HG02973 (cell line): Measurements from ENCODE around the gene SECISBP2L.

Experiments used
- ATAC-seq: cut with Tn5 transposase; IDR thresholded peaks from one replicate; pipeline ENCODE4 v1.9.1; 2021; ENCODE audit warnings: moderate library complexity; ENCODE audit not compliant: unreplicated experiment

The SECISBP2L gene

DNA sequence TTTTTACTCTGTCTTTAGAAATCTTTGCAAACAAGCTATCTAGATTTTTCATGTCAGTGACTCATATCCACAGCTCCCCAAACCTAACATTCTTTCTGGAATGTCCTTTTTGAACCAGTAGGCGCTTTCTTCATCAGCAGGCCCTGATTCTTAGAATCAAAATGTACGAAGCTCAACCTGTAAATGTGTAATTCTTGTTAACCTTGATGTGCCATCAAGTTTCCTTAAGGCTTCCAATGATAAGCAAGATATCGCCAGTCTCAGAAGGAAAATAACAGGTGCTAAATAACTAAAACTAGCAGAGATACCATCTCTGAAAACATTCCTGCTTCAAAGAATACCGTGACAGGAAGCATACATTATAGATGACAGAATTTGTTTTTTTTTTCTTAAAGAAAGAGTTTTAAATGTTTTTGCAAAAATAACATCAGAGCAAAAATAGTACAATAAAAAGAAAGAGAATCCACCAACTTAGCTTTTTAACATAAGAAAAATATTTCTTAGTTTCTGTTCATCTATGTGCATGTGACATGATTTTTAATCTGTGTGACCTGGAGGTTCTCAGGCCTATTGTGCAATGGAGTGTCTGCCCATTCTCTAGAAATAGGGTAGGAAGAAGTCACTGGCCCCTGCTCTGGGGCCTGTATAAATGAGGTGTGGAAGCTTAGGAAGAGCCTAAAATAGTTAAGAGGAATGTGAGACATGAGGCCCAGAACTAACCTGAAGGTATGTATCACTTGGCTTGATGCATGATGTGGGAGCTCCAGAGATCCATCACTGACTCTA is 14.7 kb upstream of the SECISBP2L start:
- ATAC-seq: no peak

DNA sequence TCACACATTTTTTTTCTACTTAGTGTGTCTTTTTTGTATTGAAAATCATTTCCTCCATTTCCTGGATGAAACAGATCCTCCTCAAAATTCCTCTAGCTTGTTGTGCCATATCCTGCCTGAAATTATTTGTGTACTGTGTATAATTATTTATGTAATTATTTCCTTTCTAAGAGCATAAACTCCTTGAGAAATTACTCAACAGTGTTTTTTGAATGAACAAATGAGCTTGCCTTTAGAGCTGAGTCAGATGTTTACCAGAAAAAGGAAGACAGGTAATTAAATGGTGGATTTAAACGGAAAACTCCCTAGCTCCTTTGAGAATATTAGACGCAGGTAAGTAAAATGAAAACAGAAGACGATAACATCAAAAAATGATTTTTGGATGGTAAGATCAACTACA is 13.2 kb upstream of the SECISBP2L start:
- no peak for ATAC-seq

DNA sequence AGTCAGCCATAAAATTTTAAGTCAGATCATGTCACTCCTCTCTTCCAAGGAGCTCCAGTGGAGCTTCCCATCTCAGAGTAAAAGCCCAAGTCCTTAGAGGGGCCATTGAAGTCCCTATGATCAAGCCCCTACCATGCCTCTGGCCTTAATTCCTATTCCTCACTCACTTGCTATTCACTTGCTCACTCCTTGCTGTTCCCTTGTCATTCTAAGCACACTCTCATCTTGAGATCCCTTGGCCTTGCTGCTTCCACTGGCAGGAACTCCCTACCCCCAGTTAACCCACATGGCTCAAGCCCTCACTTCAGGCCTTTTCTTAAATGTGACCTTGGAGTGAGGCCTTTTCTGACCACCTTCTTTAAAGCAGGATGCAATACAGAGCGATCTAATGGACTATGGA is 12.3 kb upstream of the SECISBP2L start:
- no peak for ATAC-seq

DNA sequence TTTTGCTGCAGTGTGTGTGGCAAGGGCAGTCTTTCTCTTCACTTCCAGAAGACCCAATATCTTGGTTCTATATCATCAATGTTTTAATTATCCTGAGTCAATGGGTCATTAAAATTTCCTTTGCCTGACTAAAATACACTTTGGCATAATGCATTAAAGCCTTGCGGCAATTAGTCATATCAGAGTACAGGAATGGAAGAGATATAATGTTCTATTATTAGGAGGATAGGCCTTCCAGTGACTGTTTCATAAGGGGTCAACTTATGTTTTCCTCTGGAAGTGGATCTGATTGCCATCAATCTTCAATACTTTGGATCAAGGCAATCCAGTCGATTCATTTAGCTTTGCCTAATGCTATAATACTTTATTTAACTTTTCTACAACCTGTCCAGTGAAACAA is 9.4 kb upstream of the SECISBP2L start:
- ATAC-seq: no peak

DNA sequence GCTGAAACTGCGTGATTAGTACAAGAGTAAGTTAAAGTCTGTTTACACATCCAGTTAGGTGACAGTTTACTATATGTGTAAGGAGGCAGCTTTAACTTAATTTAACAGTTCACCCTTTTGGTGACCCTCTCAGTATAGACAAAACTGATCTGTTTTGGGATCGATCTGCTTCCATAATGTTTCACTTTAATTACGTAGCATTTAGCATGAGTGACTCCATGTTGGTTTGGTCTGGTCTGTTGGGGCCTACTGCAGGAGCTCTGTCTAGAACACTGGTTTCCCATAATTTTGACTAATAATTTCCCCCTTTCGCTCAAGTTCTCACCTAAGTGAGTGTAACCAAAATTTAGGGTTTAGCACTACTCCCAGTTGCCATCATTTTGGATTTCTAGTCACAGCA is 6.4 kb upstream of the SECISBP2L start:
- no peak for ATAC-seq

DNA sequence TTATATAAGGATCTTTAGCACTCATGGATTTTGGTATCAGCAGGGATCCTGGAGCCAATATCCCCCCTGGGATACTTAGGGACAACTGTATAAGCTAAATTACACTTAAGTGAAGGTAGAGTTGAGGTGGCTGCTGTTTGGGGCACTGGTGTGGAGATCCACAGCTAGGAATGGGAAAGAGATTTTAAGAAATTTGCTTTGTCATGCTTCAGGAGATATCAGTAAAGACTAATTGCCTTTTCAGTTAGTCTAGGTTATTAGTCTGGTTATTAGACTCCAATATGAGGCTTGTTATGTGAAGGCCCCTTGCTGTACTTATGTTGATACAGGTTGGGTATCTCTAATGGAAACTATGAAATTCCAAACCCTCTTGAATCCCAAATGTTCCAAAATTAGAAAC is 1.2 kb upstream of the SECISBP2L start:
- ATAC-seq: no peak

DNA sequence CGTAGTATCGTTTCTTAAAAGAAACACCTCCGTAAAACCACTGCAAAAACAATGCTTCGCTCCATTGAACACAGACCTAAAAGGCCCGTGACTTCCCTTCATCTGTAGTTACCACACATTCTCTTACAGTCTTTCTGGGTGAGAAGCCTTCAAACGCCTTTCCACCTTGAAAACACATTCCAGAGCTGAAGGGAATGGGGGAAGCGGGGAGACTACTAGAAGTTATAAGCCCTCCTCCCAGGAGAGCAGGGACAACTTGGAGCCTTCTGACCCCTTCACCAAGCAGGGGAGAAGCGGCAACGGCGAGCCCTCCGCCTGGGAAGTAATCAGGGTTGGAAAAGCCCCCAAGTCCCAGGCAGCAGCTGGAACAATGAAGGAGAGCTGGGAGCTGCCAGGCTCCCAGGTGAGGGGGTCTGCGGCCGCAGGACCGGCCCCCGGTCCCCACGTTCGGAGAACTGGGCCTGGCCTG is 461 bp downstream of the SECISBP2L start:
- peak; percentile 30 for ATAC-seq

DNA sequence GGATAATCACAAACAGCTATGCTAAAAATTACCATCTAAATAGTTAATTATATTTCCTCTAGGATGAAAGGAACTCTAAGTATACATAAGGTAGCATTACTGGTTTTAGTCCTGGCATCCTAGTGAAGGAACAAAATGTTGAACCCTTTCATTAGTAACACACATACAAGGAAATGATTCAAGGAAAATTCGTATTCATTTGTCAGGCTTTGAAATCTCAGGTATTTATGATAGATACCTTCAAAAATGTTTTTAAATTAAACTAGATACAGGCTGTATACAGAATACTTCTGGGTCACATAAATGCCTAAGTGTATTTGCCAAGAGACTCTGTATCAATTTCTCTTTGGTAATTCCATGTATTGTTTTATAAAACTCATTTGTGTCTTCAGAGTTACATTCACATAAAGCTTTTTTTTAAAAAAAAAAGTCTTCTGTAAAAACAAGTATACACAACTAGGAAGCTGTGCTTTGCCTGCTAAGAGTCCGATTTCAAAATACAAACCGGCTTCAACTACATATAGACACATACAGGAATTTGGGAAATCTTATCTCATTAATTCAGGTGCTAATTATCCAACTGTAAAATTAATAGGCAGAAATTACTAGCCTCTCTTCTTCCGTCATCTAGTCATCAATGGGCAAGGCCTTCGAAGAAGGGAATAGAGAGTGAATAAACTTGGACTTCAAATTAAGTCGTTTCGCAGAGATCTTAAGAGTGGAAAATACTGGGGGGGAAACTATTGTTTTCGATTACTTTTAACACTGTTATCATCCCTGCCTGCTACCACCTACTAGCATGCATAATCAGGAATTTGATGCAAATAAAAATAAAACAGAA is 1.3 kb downstream of the SECISBP2L start:
- ATAC-seq: no peak

DNA sequence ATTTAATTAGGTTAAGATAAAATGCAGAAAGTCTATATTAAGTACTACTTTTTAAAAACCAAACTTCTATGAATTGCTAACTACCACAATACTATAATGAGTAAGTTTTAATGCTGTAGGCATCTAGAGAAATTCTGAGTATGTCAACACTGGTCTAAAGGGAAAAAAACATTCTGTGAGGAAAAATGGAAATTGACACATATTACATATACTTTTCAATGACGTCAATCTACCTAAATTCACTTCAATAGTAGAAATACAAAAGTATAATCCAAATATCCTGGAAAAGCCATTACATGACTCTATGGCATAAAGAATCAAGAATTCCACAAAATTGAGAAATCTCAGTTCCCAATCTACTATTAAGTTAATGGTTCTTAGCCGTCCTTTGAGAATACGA is 2.2 kb downstream of the SECISBP2L start:
- no peak for ATAC-seq

DNA sequence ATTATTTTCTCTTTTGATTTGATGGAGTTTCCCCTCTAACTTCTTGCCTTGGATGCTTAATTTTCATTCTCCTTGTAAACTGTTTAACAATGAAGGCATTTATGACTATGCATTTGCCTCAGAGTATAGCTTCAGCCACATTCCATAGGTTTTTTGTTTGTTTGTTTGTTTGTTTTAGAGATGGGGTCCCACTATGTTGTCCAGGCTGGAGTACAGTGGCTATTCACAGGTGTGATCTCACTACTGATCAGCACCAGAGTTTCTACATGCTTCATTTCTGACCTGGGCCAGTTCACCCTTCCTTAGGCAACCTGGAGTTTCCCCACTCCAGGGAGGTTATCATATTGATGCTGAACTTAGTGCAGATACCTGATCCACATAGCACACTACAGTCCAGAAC is 4.1 kb downstream of the SECISBP2L start:
- no peak for ATAC-seq

DNA sequence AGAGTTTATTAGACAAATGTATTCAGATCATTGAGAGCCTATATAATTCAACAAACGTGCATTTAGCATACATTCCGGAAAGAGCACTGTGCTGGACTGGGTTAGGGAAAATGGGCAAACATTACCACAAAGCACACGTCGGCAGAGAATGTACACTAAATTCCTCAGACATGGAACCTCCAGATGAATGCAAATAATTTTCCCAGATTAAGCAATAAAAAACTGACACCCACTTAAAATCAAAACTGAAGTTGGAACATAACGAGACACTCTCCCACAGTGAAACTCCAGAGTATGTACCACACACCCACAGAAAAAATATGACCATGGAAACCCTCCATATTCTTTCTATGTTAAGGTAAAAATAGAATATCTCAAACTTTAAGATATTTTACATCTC is 4.8 kb downstream of the SECISBP2L start:
- no peak for ATAC-seq

DNA sequence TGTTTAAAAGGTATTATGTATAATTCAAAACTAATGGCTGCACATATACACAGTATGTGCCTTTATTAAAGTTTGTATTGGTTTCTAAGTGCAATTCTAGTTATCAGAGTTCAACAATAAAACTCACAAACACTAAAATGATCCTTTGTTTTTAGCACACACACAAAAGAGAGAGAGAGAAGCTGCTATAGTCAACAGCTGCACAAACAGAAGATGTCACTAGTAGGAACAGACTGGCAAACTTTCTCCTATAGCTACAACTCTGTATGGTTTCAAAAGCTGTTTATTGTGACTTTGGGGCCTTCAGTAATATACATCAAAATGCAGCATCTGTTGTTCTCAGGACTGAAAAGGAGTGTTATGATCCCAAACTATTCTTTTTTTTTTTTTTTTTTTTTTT is 6.1 kb downstream of the SECISBP2L start:
- no peak for ATAC-seq

DNA sequence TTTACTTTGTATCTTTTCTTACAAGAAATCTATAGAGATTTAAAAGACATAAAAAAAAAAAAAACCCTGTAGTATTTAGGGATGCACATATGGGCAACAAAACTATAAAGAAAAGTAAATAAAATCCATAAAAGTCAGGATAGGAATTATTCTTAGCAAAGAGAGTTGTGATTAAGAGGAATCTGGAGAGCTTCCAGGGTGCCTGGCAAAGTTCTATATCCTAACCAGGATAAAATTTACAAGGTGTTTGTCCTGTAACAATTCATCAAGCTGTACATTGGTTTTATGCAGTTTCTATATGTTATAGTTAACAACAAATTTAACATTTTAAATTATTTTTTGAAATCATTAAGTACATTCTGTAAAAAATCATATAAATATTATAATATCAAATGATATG is 7.9 kb downstream of the SECISBP2L start:
- ATAC-seq: no peak

DNA sequence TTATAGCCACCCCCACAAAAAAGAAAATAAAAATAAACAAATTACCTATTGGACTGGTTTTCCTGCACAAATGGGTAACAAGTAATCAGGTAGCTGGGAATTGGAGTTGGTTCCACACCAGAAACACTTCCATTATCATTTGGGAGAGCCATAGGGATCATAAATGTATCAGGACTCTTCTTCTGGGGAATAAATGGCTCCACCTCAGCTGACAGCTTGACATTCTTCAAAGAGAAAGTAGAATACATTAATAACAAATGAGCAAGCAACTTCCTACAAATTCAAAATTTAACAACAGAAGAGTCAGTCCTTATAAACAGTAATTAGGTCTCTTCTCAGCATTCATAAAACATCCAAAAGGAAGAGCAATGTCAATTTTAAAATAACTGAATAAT is 8.7 kb downstream of the SECISBP2L start:
- no peak for ATAC-seq

DNA sequence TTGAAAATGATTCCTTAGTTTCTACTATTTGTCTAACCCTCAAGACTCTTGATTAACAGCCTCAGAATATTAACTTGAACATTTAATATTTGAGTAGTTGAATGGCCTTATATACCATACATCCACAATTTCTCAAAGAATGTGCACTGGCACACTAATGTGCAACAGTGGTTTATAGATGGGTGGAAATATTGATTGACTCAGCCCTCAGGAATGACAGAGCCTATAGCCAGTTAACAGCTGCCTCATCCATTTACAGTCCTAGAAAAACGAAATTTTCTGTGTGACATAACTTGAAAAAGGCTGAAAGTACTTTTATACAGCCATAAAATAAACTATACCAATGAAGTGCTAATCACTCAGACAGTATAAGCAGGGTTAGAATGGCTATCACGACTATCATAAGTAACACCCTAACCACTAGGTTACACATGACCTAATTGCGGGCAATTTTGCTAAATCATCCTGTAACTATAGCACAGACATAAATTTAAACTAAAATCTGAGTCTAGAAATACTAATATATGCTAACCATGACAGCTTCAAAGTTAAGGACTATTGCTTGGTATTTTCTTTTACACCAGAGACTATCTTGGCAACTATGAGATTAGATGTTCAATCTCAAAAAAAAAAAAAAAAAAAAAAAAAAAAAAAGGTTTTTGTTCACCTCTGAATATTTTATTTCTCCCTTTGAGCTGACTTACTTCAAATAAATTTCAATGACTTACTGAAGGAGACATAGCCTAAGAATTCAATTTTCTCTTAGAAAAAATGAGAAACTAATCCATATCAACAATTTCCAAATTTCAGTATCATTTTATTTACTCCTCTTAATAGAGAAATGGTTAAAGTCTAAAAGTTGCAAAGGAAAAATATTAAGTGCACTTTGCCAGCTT is 9.3 kb downstream of the SECISBP2L start:
- ATAC-seq: no peak

DNA sequence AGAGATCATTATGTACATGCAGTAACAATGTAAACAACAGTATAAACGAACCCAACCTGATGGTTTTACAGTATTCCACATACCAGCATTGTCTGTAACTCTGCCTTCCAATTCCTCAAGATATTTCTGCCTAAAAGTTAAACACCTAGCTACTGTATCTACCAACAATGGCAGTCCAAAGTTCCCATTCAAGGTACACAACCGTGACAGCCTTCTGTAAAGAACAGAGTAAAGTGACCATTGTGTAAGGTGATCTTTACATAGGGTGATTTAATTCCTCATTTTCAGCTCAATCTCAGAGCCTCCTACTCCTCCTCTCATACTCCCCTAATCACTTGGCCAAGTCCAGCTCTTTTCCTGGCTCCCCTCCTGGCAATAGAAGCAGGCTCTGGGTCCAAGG is 10.4 kb downstream of the SECISBP2L start:
- no peak for ATAC-seq

DNA sequence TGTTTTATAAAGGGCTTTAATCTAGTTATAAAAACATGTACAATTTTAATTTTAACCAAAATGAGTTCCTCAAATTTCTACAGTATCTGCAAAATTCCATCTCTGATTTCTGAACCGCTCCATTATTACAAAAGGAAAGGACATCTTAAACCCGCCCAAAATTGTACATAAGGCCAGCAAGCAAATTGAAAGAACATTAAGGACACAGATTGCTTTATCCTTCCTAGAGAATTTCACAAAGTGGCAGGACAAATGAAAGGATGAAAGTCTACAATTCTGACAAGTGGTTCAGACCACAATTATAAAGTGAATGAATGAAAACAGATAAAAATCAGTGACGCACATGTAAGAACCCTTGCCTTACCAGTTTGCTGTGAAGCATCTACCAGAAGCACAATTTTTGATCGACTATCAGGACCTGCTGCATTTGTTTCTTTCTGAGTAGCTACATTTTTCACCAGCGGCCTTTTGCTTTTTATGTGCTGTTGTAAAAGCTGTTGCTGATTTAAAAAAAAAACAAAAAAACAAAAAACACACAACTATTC is 13.6 kb downstream of the SECISBP2L start:
- ATAC-seq: no peak

DNA sequence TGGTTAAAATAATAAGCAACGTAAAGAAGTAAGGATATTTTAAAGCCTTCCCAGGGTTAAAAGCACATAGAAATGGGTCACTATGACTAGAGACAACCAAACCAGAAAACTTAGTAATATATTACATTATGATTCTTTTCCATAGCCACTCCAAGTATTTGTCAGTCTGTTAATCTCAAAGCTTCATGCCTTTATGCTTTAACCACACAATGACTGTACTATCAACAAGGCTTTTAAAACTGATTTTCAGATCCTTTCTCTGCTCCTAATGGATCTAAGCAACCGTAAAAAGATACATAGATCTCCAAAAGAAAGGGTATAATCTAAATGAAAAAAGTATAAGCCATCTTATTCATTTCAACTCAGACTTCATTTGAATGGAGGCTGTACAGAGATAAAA is 14.4 kb downstream of the SECISBP2L start:
- ATAC-seq: no peak

DNA sequence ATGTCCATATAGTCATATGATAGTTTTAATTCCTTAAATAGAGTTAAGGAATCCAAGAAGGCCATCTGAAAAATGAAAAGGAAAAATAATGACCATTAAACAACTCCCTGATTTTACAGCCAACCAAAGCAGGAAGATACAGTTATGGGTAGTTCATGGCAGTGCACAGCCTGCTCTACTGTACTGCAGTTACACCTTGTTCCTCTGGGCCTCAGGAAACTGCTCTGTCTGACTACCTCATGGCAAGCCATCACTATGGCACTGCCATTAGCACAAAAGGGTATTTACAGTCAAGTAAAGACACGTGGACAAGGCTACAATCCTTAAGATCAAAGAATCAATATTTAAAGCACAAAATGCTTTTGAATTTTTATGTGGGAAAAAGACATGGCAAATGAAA is 19.5 kb downstream of the SECISBP2L start:
- ATAC-seq: no peak

DNA sequence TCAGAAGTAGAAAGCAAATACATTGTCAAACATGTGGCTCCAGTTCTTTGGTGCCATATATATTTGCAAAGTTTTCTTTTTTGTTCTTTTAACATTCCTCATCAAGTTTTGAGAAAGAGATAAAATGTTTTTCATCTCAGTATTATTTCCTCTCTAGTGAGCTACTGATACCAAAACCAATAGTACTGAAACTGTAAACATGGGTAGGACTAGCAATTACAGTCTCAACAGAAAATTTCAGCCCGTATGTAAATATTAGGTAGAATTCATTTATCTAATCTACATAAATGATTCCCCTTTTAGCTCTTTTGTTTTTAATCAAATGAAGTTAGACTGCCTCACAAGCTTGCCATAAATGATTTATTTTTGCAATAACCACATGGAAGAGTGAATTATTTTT is 21.4 kb downstream of the SECISBP2L start:
- ATAC-seq: no peak

DNA sequence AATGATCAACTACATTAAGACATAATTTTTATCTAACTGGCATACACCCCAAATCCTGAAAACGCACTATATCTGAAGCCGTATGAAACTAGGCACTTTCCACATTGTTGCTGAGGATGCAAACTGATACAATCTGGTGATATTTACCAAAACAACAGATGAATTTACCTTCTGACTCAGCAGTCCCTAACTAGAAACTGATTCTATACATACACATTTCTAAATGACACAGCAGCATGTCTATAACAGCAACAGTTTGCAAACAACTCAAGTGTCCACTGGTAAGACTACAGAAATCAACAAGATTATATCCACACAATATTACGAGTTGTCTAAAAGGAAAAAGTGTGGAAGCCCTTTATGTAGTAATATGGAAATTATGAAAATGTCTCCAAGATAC is 22.9 kb downstream of the SECISBP2L start:
- ATAC-seq: peak; percentile 80
